ENCODE results near the gene COL24A1.
"Not testable (repeated sequence)": the region's sequence is repeated elsewhere in the genome, so short reads cannot be mapped to it uniquely, and the experiment has no call there.

Gene COL24A1

GRCh38 chr1:86072474-86072873 is 84.1 kb downstream of the COL24A1 start:
- DNase-seq, result not testable (repeated sequence)

GRCh38 chr1:86071870-86072269 is 84.7 kb downstream of the COL24A1 start:
- not testable (repeated sequence) for DNase-seq

- DNase-seq, result no peak
Observed at GRCh38 chr1:86069757-86070145, 86.8 kb downstream of the COL24A1 start.

- no peak for DNase-seq
Observed at GRCh38 chr1:86068841-86069756, 87.5 kb downstream of the COL24A1 start.

- no peak for DNase-seq
Observed at GRCh38 chr1:86068271-86068721, 88.3 kb downstream of the COL24A1 start.

GRCh38 chr1:86067626-86068025 is 88.9 kb downstream of the COL24A1 start:
- no peak for DNase-seq

GRCh38 chr1:86064899-86065298 is 91.7 kb downstream of the COL24A1 start:
- DNase-seq, result no peak

GRCh38 chr1:86063721-86064120 is 92.9 kb downstream of the COL24A1 start:
- DNase-seq, result no peak

GRCh38 chr1:86062453-86062852 is 94.1 kb downstream of the COL24A1 start:
- no peak for DNase-seq

GRCh38 chr1:86061551-86061990 is 95.0 kb downstream of the COL24A1 start:
- no peak for DNase-seq

- DNase-seq, result no peak
Observed at GRCh38 chr1:86054396-86054795, 102.2 kb downstream of the COL24A1 start.

GRCh38 chr1:86052948-86053698 is 103.4 kb downstream of the COL24A1 start:
- DNase-seq, result no peak

GRCh38 chr1:86035101-86035500 is 121.5 kb downstream of the COL24A1 start:
- DNase-seq, result no peak

GRCh38 chr1:86030180-86030579 is 126.4 kb downstream of the COL24A1 start:
- DNase-seq, result no peak

GRCh38 chr1:86018283-86018923 is 138.2 kb downstream of the COL24A1 start:
- no peak for DNase-seq

GRCh38 chr1:86016076-86016759 is 140.4 kb downstream of the COL24A1 start:
- no peak for DNase-seq

- no peak for DNase-seq
Observed at GRCh38 chr1:86015375-86015774, 141.2 kb downstream of the COL24A1 start.

GRCh38 chr1:86000601-86001000 is 156.0 kb downstream of the COL24A1 start:
- no peak for DNase-seq

- DNase-seq, result no peak
Observed at GRCh38 chr1:85998105-85998855, 158.3 kb downstream of the COL24A1 start.

GRCh38 chr1:85992791-85993190 is 163.8 kb downstream of the COL24A1 start:
- no peak for DNase-seq

GRCh38 chr1:85991261-85991660 is 165.3 kb downstream of the COL24A1 start:
- no peak for DNase-seq

- no peak for DNase-seq
Observed at GRCh38 chr1:85984636-85985035, 171.9 kb downstream of the COL24A1 start.

Measured in effector CD8-positive, alpha-beta T cell (primary cell).